Measurements from ENCODE around the gene SLC6A19. TPM values are rescaled to one million over a fixed set of nuclear protein-coding genes. Genes with fewer than 3 reads are reported as not detected.
A peak's percentile ranks its signal among the peaks of the same experiment; 100 is the strongest.

SLC6A19 gene
- total and polyA plus RNA-seq, 12 donors = under 0.01 TPM; not detected in 11

DNA sequence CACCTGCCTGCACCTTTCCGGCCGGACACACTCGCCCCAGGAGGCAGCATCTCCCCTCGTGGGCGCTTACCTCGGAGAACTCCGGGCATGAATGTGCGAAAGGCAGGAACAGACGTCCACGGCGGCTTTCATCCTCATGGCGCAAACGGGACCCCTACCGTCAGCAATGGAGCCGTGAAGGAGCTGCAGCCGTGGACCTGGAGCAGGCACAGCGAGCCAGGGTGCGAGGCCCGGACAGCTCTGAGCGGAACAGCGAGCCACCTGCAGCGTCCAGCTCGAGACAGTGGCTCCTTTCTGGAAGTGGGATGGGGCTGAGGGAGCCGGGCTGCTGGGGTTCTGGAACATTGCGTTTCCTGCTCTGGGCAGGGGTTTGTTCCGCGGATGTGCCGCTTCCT lies 7.8 kb upstream of the SLC6A19 start:
- intact Hi-C loops (cut with DNase I) = no loop called here
- no peak for DNase-seq
- Histone ChIP-seq H3K36me3 (replicated peaks in 1 of 2) (no peaks in the 10 kb centered on the region), H3K27ac (no peak overlapping the region), H3K4me1 (replicated peaks in 1 of 2) (no peaks in the 10 kb centered on the region), H3K9me3 (replicated peaks in 1 of 3) (no peaks in the 10 kb centered on the region), H3K4me3 (no peak overlapping the region), H3K27me3 (peaks cover 10% of the 10 kb centered on the region)
- whole genome bisulfite sequencing, 4 donors = 71 to 84% (median 81%) methylated on average over 14 to 28 of the region's 28 CpGs
- TF ChIP-seq POLR2A (IDR thresholded peaks at IDR 0.05) = no peak
- TF ChIP-seq, protein P1, sequence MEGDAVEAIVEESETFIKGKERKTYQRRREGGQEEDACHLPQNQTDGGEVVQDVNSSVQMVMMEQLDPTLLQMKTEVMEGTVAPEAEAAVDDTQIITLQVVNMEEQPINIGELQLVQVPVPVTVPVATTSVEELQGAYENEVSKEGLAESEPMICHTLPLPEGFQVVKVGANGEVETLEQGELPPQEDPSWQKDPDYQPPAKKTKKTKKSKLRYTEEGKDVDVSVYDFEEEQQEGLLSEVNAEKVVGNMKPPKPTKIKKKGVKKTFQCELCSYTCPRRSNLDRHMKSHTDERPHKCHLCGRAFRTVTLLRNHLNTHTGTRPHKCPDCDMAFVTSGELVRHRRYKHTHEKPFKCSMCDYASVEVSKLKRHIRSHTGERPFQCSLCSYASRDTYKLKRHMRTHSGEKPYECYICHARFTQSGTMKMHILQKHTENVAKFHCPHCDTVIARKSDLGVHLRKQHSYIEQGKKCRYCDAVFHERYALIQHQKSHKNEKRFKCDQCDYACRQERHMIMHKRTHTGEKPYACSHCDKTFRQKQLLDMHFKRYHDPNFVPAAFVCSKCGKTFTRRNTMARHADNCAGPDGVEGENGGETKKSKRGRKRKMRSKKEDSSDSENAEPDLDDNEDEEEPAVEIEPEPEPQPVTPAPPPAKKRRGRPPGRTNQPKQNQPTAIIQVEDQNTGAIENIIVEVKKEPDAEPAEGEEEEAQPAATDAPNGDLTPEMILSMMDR (IDR thresholded peaks at IDR 0.05) = no peak

DNA sequence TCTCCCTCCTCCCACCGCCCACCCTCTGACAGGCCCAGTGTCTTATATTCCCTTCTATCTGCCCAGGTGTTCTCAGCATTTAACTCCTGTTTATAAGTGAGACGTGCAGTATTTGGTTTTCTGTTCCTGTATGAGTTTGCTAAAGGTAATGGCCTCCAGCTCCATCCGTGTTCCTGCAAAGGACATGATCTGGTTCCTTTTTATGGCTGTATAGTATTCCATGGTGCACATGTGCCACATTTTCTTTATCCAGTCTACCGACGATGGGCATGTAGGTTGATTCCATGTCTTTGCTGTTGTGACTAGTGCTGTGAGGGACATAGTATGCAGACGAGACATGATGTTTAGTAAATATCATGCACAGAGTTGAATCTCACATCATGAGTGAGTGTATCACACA lies 7.0 kb upstream of the SLC6A19 start:
- peaks cover 10% of the 10 kb centered on the region for H3K27me3 ChIP-seq
- DNase-seq = peak in 1 of 7 donors; percentile 2
- H3K36me3 ChIP-seq (replicated peaks in 1 of 2) = no peaks in the 10 kb centered on the region
- H3K27ac ChIP-seq = no peak overlapping the region
- no peak overlapping the region for H3K4me3 ChIP-seq
- H3K9me3 ChIP-seq (replicated peaks in 1 of 3) = no peaks in the 10 kb centered on the region
- intact Hi-C loops (cut with DNase I) = no loop called here
- H3K4me1 ChIP-seq (replicated peaks in 1 of 2) = no peaks in the 10 kb centered on the region
- WGBS, 4 donors = 76 to 83% (median 76%) methylated on average over 6 of the region's 6 CpGs
- TF ChIP-seq, protein P1 (IDR thresholded peaks at IDR 0.05) = no peak
- no peak for TF ChIP-seq POLR2A (IDR thresholded peaks at IDR 0.05)

DNA sequence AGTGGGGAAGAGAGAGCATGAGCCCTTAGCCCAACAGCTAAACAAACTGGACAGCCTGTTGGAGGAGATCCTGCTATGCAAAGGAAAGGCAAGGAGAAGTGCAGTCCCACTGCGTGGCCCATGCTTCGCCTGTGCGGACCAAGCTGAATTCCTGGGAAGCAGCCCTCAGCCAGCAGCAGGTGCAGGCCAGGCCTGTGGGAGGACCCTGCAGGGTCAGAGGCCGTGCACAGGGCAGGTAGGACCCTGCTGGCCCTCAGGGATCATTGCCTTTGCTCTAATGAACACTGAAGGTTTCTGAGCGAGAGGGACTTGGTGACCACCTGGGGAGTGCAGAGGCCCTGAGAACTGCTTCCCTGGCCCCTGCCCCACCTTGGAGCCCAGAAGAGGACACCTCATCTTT lies 6.0 kb upstream of the SLC6A19 start:
- Histone ChIP-seq H3K36me3 (replicated peaks in 1 of 2) (no peaks in the 10 kb centered on the region), H3K27ac (no peak overlapping the region), H3K4me1 (replicated peaks in 1 of 2) (no peaks in the 10 kb centered on the region), H3K4me3 (no peak overlapping the region), H3K9me3 (replicated peaks in 1 of 3) (no peaks in the 10 kb centered on the region), H3K27me3 (peaks cover 5% of the 10 kb centered on the region)
- intact Hi-C loops (cut with DNase I) = no loop called here
- DNase-seq = no peak
- WGBS, 4 donors = 83 to 96% (median 89%) methylated on average over 1 to 5 of the region's 5 CpGs
- TF ChIP-seq, protein P1 (IDR thresholded peaks at IDR 0.05) = no peak
- TF ChIP-seq POLR2A (IDR thresholded peaks at IDR 0.05) = no peak

DNA sequence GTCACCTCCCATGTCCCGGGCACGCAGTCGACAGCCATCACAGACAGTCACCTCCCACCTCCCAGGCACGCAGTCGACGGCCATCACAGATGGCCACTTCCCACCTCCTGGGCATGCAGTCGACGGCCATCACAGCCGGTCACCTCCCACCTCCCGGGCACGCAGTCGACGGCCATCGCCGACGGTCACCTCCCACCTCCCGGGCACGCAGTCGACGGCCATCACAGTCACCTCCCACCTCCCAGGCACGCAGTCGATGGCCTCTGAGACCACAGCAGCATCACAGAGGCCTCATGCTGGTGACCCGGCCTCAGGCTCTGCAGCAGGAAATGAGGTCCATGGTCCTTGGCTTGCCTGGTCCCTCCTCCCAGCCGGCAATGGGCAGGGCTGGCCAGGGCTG lies 5.5 kb upstream of the SLC6A19 start:
- WGBS, 4 donors = 80 to 93% (median 83%) methylated on average over 6 to 24 of the region's 24 CpGs
- Histone ChIP-seq H3K27me3 (no peaks in the 10 kb centered on the region), H3K9me3 (replicated peaks in 1 of 3) (no peaks in the 10 kb centered on the region), H3K4me1 (replicated peaks in 1 of 2) (no peaks in the 10 kb centered on the region), H3K27ac (no peak overlapping the region), H3K36me3 (replicated peaks in 1 of 2) (no peaks in the 10 kb centered on the region), H3K4me3 (no peak overlapping the region)
- intact Hi-C loops (cut with DNase I) = no loop called here
- DNase-seq = no peak
- TF ChIP-seq POLR2A (IDR thresholded peaks at IDR 0.05) = no peak
- TF ChIP-seq, protein P1 (IDR thresholded peaks at IDR 0.05) = no peak

All from adrenal gland (tissue), 12 donors.